ENCODE results near the gene FTO.

Gene FTO

GRCh38 chr16:54173490-54173889 lies 469.5 kb downstream of the FTO start:
- H3K4me3 ChIP-seq (ENCODE audit: low read depth, low read length), result no peak overlapping the region
- TF ChIP-seq CTCF (IDR thresholded peaks at IDR 0.05; ENCODE audit: low read depth, low read length, missing control alignments), result no peak
- no peak for DNase-seq (ENCODE audit: low read depth)

- TF ChIP-seq CTCF (IDR thresholded peaks at IDR 0.05; ENCODE audit: low read depth, low read length, missing control alignments), result no peak
- no peak overlapping the region for H3K4me3 ChIP-seq (ENCODE audit: low read depth, low read length)
- DNase-seq (ENCODE audit: low read depth), result no peak
These were observed 470.2 kb downstream of the FTO start for GRCh38 chr16:54174201-54174600.

- no peak overlapping the region for H3K4me3 ChIP-seq (ENCODE audit: low read depth, low read length)
- TF ChIP-seq CTCF (IDR thresholded peaks at IDR 0.05; ENCODE audit: low read depth, low read length, missing control alignments), result no peak
- DNase-seq (ENCODE audit: low read depth), result no peak
These were observed 470.8 kb downstream of the FTO start for GRCh38 chr16:54174750-54175149.

GRCh38 chr16:54175169-54175551 lies 471.2 kb downstream of the FTO start:
- H3K4me3 ChIP-seq (ENCODE audit: low read depth, low read length), result no peak overlapping the region
- no peak for DNase-seq (ENCODE audit: low read depth)
- no peak for TF ChIP-seq CTCF (IDR thresholded peaks at IDR 0.05; ENCODE audit: low read depth, low read length, missing control alignments)

GRCh38 chr16:54175552-54176375 lies 471.8 kb downstream of the FTO start:
- no peak for TF ChIP-seq CTCF (IDR thresholded peaks at IDR 0.05; ENCODE audit: low read depth, low read length, missing control alignments)
- H3K4me3 ChIP-seq (ENCODE audit: low read depth, low read length), result no peak overlapping the region
- DNase-seq (ENCODE audit: low read depth), result no peak

- no peak for DNase-seq (ENCODE audit: low read depth)
- no peak overlapping the region for H3K4me3 ChIP-seq (ENCODE audit: low read depth, low read length)
- TF ChIP-seq CTCF (IDR thresholded peaks at IDR 0.05; ENCODE audit: low read depth, low read length, missing control alignments), result no peak
These were observed 472.5 kb downstream of the FTO start for GRCh38 chr16:54176376-54176901.
